Astrocyte of the cerebellum (primary cell): ENCODE measurements around the gene AFF3.

ENCODE experiments used
- DNase-seq: peaks from one replicate; pipeline ENCODE4 v3.0.0-alpha.2; 2011; ENCODE audit warnings: low read depth
- H3K4me3 ChIP-seq: 2 replicates; pipeline ENCODE4 v1.5.1; 2011; ENCODE audit warnings: mild to moderate bottlenecking, low read depth, low read length, moderate library complexity
- in situ Hi-C: cut with HindIII; loops from 2 replicates; pipeline ENCODE4 v1.10.0; 2017; ENCODE audit warnings: low sequenced_read_pairs
- TF ChIP-seq, protein P1 (sequence below): IDR thresholded peaks from 2 replicates; pipeline ENCODE4 v1.5.1; 2012; ENCODE audit warnings: low read length, low read depth, moderate library complexity, mild to moderate bottlenecking; ENCODE audit errors: missing control alignments

The AFF3 gene

GRCh38 chr2:100142393-100142792 is at the start of gene AFF3:
Gene AFF3, minus strand, starts transcription at chr2:100142590. Its CDS starts 38,136 bp downstream, at chr2:100104454.
- TF ChIP-seq, protein P1, sequence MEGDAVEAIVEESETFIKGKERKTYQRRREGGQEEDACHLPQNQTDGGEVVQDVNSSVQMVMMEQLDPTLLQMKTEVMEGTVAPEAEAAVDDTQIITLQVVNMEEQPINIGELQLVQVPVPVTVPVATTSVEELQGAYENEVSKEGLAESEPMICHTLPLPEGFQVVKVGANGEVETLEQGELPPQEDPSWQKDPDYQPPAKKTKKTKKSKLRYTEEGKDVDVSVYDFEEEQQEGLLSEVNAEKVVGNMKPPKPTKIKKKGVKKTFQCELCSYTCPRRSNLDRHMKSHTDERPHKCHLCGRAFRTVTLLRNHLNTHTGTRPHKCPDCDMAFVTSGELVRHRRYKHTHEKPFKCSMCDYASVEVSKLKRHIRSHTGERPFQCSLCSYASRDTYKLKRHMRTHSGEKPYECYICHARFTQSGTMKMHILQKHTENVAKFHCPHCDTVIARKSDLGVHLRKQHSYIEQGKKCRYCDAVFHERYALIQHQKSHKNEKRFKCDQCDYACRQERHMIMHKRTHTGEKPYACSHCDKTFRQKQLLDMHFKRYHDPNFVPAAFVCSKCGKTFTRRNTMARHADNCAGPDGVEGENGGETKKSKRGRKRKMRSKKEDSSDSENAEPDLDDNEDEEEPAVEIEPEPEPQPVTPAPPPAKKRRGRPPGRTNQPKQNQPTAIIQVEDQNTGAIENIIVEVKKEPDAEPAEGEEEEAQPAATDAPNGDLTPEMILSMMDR, result no peak
- H3K4me3 ChIP-seq, result no peak within 1 kb of the TSS
- no peak for DNase-seq
- in situ Hi-C loops, result no loop called here

DNA sequence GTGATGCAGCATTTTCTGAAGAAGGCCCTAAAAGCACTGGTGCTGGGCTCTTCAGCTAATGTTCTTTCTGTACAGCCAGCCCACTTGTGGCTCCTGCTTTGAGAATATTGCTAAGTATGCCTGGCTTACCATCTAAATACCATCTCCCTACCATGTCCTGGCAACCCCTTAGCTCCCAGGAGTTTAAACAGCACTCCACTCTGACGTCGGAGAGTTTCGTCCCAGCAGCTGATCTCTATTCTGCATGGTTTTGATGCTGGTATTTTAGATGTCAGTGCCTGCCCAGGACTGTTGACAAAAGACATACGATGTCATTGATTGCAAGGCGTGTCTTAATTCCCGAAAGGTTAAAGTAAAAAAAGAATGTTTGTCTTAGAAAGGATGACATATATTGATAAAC is 47.0 kb upstream of the AFF3 start:
- TF ChIP-seq, protein P1, result no peak
- DNase-seq, result no peak
- H3K4me3 ChIP-seq, result no peak overlapping the region
- in situ Hi-C loops, result no loop called here

DNA sequence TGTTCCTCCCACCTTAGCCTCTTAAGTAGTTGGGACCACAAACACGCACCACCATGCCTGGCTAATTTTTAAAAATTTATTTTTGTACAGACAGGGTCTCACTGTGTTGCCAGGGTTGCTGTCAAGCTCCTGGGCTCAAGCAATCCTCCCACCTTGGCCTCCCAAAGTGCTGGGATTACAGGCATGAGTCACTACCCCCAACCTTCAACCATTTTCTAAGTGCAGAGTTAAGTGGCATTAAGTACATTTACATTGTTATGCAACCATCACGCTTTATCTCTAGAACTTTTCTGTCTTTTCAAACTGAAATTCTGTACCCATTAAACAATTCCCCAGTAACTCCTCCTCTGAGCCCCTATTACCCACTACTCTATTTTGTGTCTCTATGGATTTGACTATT is 45.9 kb upstream of the AFF3 start:
- TF ChIP-seq, protein P1, result no peak
- DNase-seq, result no peak
- in situ Hi-C loops, result no loop called here
- H3K4me3 ChIP-seq, result no peak overlapping the region

DNA sequence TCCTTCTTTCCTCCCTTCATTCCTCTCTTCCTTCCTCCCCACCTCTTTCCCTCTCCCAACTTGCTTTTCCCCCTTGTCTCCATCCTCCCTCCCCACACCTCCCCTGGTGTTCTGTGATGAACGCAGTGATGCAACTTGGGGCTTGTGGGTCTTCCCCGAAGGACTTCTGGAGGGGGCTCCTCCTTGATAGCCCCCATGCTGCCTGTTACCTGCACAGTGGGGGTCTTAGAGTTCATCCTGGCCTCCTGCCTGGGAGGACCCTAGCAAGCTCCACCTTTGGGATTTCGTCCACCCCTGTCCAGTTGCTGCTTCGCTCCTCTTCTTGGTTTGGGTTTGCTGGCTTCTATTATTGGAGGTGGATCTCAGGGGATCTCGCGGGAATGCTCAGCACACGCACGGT is 43.7 kb upstream of the AFF3 start:
- DNase-seq, result no peak
- in situ Hi-C loops, result no loop called here
- TF ChIP-seq, protein P1, result no peak
- no peak overlapping the region for H3K4me3 ChIP-seq

- TF ChIP-seq, protein P1, result no peak
- in situ Hi-C loops, result no loop called here
- DNase-seq, result no peak
- H3K4me3 ChIP-seq, result no peak overlapping the region
Observed at GRCh38 chr2:100185516-100185915, 43.1 kb upstream of the AFF3 start.

GRCh38 chr2:100185105-100185504 is 42.7 kb upstream of the AFF3 start:
- TF ChIP-seq, protein P1, result no peak
- in situ Hi-C loops, result no loop called here
- H3K4me3 ChIP-seq, result no peak overlapping the region
- no peak for DNase-seq
